Stimulated activated CD8-positive, alpha-beta memory T cell treated with anti-CD3 and anti-CD28 coated beads, Interleukin-2, amount 100 ng/mL, for 48 hours (primary cell): Measurements from ENCODE around the gene CCNI.
"Not testable (repeated sequence)": the region's sequence is repeated elsewhere in the genome, so short reads cannot be mapped to it uniquely, and the experiment has no call there.

Experiments
- DNase-seq, 2 donors: peaks; one replicate each; pipeline ENCODE4 v3.0.0-alpha.2; 2020; ENCODE audit warnings: low read depth in 2 of 2

The CCNI gene

GRCh38 chr4:77075869-77076799 lies at the start of gene CCNI:
CCNI (minus strand) TSS chr4:77075989; CDS start chr4:77066362, 9,627 bp downstream.
- DNase-seq: peak; percentile 90 to 91

DNA sequence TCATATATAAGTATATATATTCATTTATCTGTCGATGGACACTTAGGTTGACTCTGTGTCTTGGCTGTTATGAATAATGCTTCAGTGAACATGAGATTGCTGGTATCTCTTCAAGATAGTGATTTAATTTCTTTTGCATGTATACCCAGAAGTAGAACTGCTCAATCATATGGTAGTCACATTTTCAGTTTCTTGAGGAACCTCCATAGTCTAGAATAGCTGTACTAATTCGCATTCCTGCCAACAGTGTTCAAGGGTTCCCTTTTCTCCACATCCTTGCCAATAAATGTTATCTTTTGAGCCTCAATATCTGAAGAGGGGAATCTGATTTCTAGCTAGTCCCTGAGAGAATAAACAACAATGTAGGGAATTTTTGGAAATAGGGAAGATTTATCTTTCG lies 48.8 kb upstream of the CCNI start:
- DNase-seq: no peak

- DNase-seq: no peak
These were observed 47.6 kb upstream of the CCNI start for GRCh38 chr4:77123411-77123810.

GRCh38 chr4:77122656-77123055 lies 46.9 kb upstream of the CCNI start:
- DNase-seq: no peak

DNA sequence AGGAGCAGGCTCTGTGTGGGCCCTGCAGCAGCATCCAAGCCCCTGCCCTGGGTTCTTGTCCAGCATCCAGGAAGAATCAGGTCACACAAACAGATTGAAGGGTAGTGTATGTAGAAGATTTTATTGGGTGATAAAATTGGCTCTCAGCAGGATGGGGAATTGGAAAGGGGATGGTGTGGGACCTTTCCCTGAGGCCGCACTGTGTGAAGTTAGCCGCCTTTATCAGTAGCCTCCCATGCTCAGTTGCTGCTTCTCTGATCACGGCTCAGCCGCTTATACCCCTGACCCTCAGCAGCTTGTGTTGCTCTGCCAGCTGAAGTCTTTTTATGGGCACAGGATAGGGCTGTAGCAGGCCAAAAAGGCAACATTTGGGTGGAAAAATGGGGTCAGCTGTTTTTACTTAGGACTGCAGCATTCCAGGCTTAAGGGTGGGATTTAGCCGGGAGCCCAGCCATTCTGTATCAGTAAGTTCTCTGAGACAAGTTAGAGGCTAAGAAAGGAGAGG lies 46.0 kb upstream of the CCNI start:
- no peak for DNase-seq

DNA sequence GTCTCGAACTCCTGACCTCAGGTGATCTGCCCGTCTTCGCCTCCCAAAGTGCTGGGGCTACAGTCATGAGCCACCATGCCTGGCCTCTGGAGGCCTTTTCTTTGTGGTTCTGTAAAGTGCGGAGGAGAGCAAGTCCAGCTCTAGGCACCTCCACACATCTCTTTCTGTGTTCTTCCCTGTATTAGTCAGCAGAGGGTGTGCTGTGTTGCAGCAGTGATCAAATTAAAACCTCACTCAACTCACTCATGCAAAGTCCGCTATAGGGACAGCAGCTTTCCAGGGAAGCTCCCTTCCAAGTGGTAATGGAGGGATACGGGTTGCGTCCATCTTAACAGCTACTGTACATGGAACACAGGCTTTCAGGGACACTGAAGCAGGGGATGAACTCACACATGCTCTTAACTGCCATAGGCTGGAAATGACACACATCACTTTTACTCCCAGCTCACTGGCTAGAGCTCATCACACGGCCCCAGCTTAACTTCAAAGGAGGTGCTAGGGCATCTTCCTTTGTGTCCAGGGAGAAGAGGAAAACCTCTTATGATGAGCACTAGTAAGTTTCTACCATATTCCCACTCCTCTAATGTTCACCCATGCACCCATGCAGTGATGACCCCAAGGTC lies 45.2 kb upstream of the CCNI start:
- no peak for DNase-seq

- no peak for DNase-seq
These were observed 41.9 kb upstream of the CCNI start for GRCh38 chr4:77117721-77118120.

DNA sequence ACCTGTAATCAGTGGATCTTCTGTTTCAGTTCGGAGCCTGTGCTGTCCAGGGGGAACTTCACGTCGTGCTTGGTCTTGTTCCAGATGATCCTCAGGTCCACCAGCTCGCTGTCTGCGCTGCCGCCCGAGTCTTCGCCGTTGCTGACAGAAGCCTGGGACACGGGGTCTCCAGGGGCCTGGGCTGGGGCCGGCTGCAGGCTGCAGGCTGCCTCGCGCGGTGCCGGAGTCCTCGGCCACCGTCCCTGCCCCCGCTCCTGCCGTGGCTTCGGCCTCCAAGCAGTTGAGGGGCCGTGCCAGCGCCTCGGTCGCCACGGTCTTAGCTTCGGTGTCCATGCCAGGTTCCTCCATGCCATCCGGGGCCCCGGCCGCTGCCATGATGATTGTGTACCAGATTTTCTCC lies 37.3 kb upstream of the CCNI start:
- DNase-seq: no peak

DNA sequence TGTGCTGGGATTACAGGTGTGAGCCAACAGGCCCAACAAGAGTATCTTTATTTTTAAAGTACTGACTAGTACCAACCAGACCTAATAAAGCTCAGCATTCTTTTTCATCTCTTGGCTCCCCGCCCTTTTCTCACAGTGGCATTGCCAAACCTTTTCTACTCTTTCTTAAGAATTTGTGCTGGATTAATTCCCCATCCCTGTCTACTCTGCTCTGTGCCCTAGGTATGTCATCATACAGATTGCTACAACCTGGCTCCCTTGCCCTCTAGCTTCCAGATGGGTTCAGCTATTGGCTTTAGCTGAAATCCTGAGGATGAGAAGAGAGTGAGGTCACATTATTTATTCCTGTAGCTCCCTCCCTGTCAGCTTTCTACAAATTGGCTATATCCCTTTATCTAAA lies 34.9 kb upstream of the CCNI start:
- no peak for DNase-seq

DNA sequence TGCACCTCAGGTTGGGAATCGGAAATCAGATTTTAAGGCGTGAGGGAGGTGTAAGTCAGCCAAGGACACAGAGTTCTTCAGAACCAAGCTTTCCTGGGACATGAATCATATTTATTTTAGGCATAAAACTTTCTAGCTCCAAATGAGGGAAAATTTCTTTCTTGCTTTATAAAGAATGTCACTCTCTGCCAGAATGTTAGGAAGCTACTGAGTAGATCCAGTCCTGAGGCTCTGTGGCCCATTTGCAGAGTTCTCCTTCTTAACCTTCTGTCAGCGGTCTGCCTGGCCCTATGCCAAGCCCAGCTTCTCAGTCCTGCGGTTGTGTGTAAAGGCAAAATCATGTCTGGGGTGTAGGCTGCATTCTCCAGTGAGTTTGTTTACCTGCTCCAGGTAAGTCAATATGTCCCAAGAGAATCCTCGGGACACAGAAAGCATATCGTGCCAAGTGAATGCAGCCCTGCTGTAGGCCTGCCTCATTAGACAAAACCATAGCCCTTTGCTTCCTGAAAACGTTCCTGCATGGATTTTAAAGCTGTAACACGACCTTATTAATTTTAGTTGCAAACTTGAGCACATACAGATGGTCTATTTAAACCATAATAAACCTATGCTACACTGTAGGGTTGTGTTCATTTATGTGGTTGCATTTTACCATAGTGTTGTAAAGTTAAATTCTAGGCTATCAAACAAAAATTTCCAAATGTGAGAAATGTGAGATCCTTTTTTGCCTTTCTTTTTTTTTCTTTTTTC lies 29.2 kb upstream of the CCNI start:
- no peak for DNase-seq

GRCh38 chr4:77104388-77104787 lies 28.6 kb upstream of the CCNI start:
- DNase-seq: no peak

DNA sequence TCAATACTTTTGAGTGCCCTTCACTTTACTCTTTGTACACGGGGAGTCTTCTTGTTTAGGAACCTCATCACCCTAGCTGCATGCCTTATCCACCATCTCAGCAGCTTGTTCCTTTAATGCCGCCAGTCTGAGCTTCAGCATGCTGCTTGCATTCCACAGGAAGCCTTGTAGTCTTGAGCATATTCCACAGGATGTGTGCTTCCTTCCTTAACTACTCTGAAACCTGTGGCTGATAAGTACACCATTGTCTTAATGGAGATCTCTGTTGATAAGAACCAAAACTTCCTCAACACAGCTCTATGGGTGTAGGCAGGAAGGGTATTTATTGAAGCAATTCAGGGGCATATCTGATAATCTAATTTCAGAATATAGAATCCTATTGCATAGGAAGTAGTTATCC lies 24.4 kb upstream of the CCNI start:
- no peak for DNase-seq

- DNase-seq: no peak
These were observed 21.8 kb upstream of the CCNI start for GRCh38 chr4:77097611-77098010.

DNA sequence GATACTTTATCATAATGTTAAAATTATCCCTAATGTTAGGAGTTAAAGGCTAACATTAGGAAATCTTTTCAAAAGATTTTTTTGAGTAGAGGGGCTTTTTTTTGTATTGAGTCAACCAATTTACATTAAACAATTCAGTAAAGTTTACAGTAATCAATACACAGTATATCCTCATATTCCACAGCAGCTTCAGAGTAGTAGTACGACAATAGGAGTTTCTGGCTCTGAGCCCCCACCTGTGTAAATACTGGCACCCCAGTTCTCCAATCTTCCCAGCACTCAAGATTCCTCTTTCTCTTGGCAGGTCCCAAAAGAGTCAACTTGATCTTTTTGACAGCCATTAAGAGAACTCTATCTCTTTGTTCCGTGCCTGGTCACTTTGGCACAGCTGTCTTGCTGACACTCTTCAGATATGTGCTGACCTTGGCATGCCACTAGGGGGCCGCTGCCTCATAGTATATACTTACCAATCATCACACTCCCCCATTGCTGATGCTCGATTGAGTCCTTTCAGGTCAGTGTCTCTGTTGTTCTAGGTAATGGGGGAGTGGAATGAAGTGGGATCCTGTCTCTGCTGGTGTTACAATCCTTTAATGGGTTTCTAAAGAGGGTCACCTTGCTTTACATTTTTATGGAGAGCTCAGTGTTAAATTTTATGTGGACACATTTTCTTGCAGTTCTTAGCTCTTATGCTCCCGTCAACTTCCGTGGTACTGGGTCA lies 19.5 kb upstream of the CCNI start:
- DNase-seq: peak; percentile 45 to 59

GRCh38 chr4:77094496-77094895 lies 18.7 kb upstream of the CCNI start:
- DNase-seq: no peak

DNA sequence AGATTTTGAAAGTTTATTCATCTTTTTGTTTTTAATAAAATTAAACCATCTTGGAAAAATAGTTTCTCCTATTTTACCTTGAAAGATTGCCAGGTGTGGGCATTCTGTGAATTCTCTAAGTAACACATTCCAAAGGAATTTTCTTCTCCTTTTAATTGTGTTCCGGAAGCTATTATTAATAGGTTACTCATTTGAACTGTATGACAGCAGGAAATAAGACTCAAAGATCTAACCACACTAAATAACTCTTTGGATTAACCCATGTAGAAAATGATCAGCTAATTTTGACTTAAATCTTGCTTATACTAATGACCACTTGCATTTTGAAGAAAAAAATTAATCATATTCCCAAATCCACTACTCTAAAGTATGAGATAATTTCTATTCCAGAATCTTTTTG lies 17.6 kb upstream of the CCNI start:
- DNase-seq: no peak

- no peak for DNase-seq
These were observed 17.2 kb upstream of the CCNI start for GRCh38 chr4:77092975-77093374.

DNA sequence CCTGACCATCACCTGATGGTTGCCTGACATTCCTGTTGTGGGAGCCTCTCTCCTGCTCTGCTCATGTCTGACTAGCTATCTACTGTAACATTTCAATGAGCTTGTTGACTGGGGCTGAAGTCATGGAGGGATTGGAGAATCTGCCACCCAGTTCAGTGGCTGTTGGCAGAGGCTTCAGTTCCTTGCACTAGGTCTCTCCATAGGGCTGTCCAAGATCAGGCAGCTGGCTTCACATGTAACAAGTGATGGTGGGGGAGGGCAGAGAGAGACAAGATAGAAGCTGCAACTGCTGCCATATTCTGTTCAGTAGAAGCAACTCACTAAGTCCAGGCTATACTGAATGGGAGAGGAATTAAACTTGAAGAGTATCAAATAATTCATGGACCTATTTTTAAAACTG lies 14.1 kb upstream of the CCNI start:
- DNase-seq: no peak

- not testable (repeated sequence) for DNase-seq
These were observed 11.2 kb upstream of the CCNI start for GRCh38 chr4:77087027-77087426.

DNA sequence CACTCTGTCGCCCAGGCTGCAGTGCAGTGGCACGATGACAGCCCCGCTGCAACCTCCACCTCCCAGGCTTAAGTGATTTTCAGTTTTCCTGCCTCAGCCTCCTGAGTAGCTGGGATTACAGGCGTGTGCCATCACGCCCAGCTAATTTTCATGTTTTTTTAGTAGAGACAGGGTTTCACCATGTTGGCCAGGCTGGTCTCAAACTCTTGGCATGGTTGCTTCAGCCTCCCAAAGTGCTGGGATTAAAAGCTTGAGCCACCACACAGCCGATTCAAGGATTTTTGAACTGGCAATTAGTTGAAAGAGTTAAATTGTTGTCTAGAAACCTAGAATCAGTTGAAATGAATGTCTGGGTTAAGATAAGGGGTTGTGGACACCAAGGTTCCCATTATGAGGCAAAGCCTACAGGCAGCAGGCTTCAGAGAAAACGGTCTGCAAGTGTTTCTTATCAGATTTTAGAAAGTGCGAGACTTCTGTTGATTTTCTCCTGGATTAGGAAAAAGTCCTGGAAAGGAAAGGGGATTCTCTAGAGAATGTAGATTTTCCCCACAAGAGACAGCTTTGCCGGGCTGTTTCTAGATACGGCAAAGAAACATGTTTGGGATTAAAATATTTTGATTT lies 8.3 kb upstream of the CCNI start:
- DNase-seq: no peak
